HG02943 (cell line): ENCODE measurements around the gene EPHA1.

Source experiments
- ATAC-seq: cut with Tn5 transposase; IDR thresholded peaks from one replicate; pipeline ENCODE4 v1.9.1; 2021; ENCODE audit warnings: mild to moderate bottlenecking, low read depth, moderate library complexity; ENCODE audit not compliant: unreplicated experiment

The EPHA1 gene

GRCh38 chr7:143380260-143380645, 28.4 kb downstream of the EPHA1 start:
- ATAC-seq = peak; percentile 57

GRCh38 chr7:143379611-143380259, 28.9 kb downstream of the EPHA1 start:
- peak; percentile 8 for ATAC-seq

- ATAC-seq = no peak
Observed at GRCh38 chr7:143376396-143376795, 32.3 kb downstream of the EPHA1 start.

DNA sequence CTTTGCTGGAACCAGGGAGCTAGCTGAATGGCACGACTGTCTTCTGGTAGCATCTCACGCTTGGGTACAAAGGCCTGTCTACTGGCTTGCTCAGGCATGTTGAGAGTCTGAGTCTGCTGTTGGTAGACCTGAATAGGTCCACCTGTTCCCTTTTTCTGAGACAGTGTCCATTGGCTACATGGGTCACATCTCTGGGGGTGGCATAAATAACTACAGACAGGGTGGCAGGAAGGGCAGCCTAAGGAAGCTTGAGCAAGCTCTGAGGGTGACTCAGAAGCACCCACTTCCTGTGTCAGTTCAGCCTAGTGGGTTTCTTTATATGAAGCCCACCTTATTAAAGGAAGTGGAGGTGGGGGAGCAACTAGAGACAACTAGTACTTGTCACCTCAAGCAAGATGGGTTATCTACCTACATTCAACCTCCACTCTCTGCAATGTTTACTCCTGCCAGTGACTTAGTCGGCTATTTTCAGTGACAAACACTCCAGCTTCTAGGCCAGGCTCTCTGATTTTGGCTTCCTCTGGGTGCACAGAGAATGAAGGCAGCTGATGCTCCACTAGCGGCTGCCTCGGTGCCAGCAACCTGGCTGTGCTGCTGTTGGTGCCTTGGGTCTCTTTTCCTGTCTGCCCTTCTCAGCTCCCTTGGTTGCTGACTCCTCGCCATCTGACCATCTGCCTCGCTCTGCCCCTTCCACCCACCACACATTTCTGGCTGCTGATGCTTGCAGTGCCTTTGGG, 33.2 kb downstream of the EPHA1 start:
- ATAC-seq = no peak

DNA sequence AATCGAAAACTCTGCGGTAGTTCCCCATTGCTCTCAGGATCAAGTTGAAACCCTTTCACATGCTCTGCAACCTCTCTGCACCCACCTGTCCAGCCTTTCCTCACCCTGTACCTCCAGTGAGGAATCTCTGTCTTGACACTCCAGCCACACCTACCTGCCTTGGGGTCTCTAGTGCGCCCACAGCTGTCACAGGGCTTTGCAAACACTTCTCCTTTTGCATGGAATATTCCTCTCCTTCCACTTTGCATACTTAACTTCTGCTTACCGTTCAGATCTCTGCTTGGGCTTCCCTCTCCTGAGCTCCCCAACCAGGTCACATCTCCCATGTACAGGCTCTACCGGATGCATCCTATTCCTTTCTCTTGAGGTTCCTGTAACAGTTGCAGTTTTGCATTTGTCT, 34.1 kb downstream of the EPHA1 start:
- ATAC-seq = no peak

DNA sequence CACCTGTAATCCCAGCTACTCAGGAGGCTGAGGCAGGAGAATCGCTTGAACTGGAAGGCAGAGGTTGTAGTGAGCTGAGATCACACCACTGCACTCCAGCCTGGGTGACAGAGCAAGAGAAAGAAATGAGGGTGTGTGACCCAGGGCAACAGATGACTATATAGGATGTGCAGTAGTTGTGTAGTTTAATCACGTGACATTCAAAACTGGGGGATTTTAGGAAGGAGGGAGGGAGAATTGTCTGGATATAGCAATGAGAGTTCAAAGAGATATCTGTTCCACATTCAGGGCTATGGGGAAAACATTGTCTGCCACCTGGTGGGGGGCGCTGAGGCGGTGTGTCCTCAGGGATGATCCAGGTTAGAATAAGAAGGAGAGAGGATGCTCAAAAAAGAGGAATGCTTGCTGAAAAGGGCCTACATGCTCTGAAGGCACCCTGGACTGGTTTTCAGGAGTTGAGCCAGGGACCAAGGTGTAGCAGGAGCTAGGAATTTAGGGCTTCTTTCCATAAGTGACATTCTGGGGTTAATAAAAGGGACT, 35.3 kb downstream of the EPHA1 start:
- no peak for ATAC-seq

DNA sequence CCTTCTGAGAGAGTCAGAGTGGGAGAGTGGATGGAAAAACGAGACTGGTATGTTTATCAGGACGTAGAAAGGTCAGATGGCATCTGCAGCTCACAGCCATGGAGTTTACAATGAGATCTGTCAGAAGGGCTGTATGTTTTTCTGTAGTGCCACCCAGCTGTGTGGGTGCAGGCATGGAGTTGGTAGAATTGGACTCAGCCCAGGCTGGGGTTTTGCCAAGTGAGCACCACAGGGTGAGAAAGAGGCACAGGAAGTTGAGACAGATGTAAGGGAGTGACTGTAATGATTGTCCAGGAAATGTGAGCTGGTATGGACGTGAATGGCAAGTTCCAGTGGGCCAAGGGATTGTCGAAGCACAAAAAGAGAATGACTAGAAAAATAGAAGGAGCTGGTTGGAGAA, 36.6 kb downstream of the EPHA1 start:
- ATAC-seq = no peak

DNA sequence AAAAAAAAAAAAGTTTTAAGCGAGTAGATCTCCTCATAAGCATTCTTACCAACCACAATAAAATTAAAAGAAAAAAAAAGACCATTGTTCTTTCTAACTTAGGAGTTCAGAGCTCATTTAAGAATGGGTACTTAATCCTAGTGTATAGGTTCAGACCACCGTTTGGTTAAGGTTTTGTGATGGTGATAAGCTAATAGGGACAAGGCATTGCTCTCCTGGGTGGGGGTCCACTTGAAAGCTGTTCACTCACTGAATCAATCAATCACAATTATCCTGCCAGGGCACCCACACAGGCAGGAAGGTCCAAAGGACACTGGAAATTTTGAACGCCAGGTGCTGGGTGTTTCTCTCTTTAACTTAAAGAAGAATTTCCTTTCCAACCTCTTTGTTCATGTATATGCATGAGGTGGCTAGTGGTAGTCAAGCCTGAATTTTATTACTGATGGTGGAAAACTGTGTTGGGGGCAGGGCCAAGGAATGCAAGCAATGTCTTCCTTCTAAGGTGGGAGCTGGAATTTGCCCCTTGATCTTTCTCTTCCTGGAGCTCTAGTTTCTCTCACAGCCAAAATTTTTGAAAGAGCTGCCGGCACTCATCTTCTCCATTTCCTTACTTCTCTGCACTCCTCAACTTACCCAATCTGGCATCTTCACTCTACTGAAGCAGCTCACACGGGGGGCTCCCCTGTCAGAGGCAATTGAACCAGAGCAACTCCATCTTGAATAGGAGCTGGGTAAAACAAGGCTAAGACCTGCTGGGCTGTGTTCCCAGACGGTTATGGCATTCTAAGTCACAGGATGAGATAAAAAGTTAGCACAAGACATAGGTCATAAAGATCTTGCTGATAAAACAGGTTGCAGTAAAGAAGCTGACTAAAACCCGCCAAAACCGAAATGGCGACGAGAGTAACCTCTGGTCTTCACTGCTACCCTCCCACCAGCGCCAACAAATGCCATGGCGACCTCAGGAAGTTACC, 38.7 kb downstream of the EPHA1 start:
- no peak for ATAC-seq

DNA sequence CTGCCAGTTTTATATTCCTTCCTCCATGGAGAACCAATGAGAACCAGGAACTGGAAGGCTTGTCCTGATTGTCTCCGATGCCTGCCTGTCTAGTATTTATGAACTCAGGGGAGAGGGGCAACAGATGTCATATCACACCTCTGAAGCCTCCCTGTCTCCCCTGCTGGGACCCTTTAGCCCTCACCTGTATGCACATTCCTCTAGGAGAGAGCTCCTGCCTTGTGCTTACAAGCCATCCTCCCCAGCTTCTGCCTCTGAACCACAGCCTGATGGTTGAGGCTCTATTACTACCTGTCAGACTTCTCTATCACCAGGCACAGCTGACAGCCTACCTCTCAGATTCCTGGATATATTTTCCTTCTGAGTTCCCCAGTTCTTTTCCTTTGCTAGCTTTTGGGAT, 40.3 kb downstream of the EPHA1 start:
- no peak for ATAC-seq

GRCh38 chr7:143367972-143368371, 40.7 kb downstream of the EPHA1 start:
- ATAC-seq = no peak

DNA sequence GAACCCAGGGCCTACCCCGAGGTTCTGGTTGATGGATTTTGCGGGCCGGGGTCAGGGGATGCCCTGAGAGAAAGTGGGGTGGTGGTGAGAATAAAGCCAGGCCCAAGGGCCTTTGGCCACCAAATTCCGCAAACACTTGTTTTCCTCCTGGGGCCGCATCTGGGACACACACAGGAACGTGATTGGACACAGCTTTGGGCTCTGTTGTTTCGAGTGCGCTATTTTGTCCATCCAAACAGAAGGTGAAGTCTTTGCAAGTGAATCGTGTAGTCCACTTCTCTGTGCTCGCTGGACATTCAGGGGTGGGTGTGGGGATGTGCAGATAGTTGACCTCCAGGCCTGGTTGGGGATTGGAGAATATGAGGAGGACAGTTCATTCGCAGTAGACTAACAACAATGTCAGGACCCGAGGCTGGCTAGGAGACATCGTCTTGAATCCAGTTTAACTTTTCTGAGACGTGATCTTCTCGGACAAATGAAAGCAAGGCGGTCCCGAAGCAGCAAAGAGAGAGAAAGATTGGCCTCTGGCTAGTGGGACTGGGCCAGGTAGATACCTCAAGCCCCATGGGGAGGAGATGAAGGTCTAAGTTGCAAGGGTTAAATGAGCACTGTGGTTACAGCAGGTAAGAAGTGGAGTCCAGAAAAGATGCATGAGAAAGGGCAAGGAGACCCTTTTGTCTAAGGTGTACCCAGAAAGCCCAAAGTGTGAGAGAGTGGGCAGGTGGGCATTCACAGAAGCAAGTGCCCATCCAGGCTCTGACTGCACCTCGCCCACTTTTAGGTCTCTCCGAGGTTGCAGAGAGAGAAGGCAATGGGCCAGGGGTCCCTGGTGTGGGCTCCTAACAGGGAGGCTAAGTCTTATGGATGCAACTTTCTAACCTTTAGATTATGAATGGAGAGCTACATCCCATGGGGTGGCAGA, 45.4 kb downstream of the EPHA1 start:
- ATAC-seq = no peak

DNA sequence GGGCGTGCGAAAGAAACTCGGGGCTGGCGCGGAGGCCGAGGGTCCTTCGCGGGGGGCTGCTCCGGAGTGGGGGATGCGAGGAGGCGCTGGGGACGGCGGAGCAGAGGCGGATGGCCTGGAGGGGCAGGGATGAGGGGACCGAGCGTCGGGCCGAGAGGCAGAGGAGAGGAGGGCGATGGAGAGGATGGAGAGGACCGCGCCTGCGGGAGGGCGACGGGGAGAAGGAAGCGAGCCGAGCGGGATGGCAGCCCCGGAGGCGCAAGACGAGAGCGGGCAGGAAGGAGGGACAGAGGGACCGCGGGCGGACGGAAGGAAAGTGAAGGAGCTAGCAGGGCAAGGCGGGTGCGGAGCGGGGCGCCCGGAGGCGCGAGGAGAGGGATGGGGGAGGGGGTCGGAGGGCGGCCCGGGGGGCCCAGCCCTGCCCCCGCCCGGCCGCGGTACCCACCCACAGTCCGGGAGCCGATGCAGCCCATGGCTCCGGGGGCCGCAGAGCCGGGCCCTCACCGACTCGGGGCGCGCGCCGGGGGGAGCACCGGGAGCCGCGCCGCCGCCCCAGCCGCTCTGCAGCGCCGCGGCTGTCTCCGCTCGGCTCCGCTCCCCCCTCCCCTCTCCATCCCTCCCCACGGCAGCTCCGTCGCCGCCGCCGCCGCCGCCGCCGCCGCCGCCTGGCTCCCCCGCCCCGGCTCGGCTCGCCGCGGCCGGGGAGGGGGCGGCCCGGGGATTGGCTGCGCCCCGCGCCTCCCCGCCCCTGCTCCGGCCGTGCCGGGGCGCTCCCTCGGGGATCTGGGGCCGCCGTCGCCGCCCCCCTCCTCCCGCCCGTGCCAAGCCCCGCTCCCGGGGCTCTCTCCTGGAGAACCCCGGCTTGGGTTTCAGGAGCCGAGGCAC, 46.3 kb downstream of the EPHA1 start, which contains the start of gene FAM131B:
FAM131B (minus strand) TSS at position 583 of the 885 bp plus-strand sequence; CDS start at position 473, 110 bp downstream.
- ATAC-seq = no peak

GRCh38 chr7:143361552-143362130, 47.0 kb downstream of the EPHA1 start:
- ATAC-seq = no peak

DNA sequence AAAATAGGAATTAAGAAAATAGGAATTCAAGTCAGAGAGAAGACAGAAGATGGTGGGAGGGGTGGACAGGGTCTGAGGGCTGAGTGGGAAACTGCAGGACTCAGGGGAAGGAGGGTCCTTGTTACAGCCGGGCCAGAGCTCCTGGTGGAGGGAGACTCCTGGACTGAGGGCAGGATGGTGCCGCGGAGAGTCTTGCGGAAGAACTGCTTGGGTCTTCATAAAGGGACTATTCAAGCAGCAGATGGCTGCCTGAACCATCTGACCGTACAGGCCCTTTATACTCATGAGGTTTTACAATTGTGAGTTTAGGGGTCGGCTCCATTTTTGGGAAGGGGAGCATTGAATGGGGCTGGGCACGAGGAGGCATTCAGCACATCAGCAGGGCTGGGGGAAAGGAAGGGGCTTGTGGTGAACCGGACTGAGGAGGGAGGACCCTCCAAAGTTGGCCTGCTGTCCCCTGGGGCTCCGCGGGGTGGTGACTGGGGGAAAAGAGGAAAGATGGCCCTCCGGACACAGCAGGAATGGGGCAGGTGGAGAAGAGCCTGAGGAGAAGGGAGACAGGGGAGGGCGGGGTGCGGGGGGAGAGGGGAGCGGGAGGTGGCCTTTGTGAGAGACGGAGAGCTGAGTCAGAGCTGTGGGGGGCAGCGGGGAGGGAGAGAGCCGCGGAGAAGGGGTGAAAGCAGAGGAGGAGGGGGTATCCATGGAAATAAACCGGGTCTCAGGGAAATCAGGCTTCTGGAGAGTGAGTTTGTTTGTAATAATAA, 47.7 kb downstream of the EPHA1 start:
- ATAC-seq = no peak

- ATAC-seq = no peak
Observed at GRCh38 chr7:143359771-143360353, 48.8 kb downstream of the EPHA1 start.

GRCh38 chr7:143358626-143359025, 50.0 kb downstream of the EPHA1 start:
- no peak for ATAC-seq

- ATAC-seq = no peak
Observed at GRCh38 chr7:143356414-143357050, 52.1 kb downstream of the EPHA1 start.
